Neural crest cell (in vitro differentiated cells): Measurements from ENCODE around the gene TBC1D24. TPM values are rescaled to one million over a fixed set of nuclear protein-coding genes. Genes with fewer than 3 reads are reported as not detected.
"Not testable (repeated sequence)": the region's sequence is repeated elsewhere in the genome, so short reads cannot be mapped to it uniquely, and the experiment has no call there.

Experiments used
- DNase-seq: peaks from one replicate; pipeline ENCODE4 v3.0.0; 2021; ENCODE audit warnings: low read depth, mixed read lengths, low spot score
- H3K27ac Mint-ChIP-seq: one replicate; pipeline ENCODE4 v1.8.0; 2021; ENCODE audit warnings: mild to moderate bottlenecking, mixed read lengths; ENCODE audit not compliant: unreplicated experiment
- H3K27me3 Mint-ChIP-seq: 2 replicates; pipeline ENCODE4 v1.8.0; 2021; ENCODE audit warnings: low read depth, mild to moderate bottlenecking, mixed read lengths
- H3K36me3 Mint-ChIP-seq: 2 replicates; pipeline ENCODE4 v1.8.0; 2021; ENCODE audit warnings: low read depth, mild to moderate bottlenecking, mixed read lengths
- H3K4me1 Mint-ChIP-seq: 2 replicates; pipeline ENCODE4 v1.8.0; 2021; ENCODE audit warnings: mixed read lengths
- H3K4me3 Mint-ChIP-seq: one replicate; pipeline ENCODE4 v1.8.0; 2021; ENCODE audit warnings: mild to moderate bottlenecking, mixed read lengths
- H3K9me3 Mint-ChIP-seq: 2 replicates; pipeline ENCODE4 v1.8.0; 2021; ENCODE audit warnings: mixed read lengths
- total RNA-seq: library from RNA; stranded (reverse); gene quantifications from 2 replicates; pipeline ENCODE4 v1.2.1, GENCODE V29; 2021
- TF ChIP-seq, protein P1 (sequence below): fragments of 200-600 bp; sonication (generic); conservative IDR thresholded peaks from 2 replicates; pipeline ENCODE4 v1.5.0; 2021; ENCODE audit warnings: antibody characterized with exemption, mild to moderate bottlenecking

The TBC1D24 gene
- total RNA-seq, 1 donor from 2014 or later, result 30.0 TPM

DNA sequence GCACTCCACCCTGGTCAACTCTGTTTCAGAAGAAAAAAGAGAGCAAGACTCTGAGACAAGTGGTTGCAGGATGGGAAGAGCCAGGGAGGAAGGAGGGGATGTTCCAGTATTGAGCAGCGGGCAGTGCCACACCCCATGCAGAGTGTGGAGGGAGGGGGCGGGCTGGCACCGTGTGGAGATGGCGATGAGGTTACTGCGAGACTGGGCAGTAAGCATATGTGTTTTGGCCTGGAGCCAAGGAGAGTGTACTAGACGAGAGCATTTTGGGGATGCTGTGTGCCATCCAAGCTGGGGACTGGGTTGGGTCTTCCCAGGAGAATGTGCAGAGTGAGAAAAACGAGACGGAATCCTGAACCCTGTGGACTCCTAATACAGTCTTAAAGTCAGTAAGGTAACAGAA, 3.4 kb downstream of the TBC1D24 start:
- TF ChIP-seq, protein P1, sequence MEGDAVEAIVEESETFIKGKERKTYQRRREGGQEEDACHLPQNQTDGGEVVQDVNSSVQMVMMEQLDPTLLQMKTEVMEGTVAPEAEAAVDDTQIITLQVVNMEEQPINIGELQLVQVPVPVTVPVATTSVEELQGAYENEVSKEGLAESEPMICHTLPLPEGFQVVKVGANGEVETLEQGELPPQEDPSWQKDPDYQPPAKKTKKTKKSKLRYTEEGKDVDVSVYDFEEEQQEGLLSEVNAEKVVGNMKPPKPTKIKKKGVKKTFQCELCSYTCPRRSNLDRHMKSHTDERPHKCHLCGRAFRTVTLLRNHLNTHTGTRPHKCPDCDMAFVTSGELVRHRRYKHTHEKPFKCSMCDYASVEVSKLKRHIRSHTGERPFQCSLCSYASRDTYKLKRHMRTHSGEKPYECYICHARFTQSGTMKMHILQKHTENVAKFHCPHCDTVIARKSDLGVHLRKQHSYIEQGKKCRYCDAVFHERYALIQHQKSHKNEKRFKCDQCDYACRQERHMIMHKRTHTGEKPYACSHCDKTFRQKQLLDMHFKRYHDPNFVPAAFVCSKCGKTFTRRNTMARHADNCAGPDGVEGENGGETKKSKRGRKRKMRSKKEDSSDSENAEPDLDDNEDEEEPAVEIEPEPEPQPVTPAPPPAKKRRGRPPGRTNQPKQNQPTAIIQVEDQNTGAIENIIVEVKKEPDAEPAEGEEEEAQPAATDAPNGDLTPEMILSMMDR, result no peak
- H3K9me3 Mint-ChIP-seq, result no peaks in the 10 kb centered on the region
- H3K4me3 Mint-ChIP-seq, result no peak overlapping the region
- H3K27ac Mint-ChIP-seq, result no peak overlapping the region
- no peaks in the 10 kb centered on the region for H3K36me3 Mint-ChIP-seq
- peaks cover 10% of the 10 kb centered on the region for H3K27me3 Mint-ChIP-seq
- DNase-seq, result no peak
- H3K4me1 Mint-ChIP-seq, result peaks cover 18% of the 10 kb centered on the region

DNA sequence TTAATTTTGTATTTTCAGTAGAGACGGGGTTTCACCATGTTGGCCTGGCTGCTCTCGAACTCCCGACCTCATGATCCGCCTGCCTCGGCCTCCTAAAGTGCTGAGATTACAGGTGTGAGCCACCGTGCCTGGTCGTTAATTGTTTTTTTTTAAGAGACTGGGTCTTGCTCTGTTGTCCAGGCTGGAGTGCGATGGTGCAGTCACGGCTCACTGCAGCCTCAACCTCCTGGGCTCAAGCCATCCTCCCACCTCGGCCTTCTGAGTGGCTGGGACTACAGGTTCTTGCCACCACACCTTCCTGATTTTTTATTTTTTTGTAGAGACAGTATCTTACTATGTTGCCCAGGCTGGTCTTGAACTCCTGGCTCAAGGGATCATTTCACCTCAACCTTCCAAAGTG, 5.1 kb downstream of the TBC1D24 start:
- H3K27me3 Mint-ChIP-seq, H3K36me3 Mint-ChIP-seq, H3K9me3 Mint-ChIP-seq, H3K27ac Mint-ChIP-seq, DNase-seq: not testable (repeated sequence)
- peaks cover 25% of the 10 kb centered on the region for H3K4me1 Mint-ChIP-seq
- peak overlapping the region; percentile 44 for H3K4me3 Mint-ChIP-seq

DNA sequence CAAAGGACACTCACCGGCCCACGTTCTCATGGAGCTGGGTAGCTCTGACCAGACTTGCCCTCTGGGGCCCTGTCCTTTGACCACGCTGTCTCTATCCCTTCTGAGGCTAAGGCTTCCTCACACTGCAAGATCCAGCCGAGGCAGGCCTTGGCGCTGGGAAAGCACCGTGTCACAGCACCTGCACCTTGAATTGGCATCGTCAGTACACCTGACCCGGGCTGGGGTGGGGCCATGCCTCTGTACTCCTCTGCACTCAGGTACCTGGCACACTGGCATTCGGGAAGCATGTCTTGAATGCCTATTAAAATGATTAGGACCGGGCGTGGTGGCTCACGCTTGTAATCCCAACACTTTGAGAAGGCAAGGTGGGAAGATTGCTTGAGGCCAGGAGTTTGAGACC, 6.0 kb downstream of the TBC1D24 start:
- Mint-ChIP-seq H3K4me1 (peaks cover 29% of the 10 kb centered on the region), H3K4me3 (peak overlapping the region; percentile 23), H3K9me3 (no peaks in the 10 kb centered on the region)

DNA sequence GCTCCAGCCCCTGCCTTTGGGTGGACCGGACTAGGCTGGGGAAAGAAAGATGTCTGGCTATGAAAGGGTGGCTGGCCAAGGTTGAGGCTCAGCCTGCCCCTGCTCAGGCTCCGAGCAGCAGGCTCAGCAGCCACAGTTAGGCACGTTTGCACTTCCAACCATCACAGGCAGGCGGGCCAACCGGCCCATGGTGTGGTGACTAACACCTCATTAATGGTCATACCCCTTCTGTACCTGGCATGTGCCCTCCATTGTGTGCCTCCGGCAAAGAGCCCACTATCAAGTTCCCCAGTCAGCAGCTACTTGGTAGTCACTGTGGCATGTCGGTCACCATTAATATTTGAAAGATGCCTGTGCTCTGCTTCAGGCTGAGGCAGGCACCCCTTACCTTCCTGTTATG, 6.7 kb downstream of the TBC1D24 start:
- Mint-ChIP-seq H3K9me3 (no peaks in the 10 kb centered on the region), H3K27ac (no peak overlapping the region), H3K27me3 (peaks cover 2% of the 10 kb centered on the region), H3K36me3 (no peaks in the 10 kb centered on the region), H3K4me1 (peaks cover 25% of the 10 kb centered on the region), H3K4me3 (no peak overlapping the region)
- DNase-seq, result no peak
- TF ChIP-seq, protein P1, result no peak

More for the DNA sequence above, 6.0 kb downstream of the TBC1D24 start:
- no peak for DNase-seq
- Mint-ChIP-seq H3K27ac (no peak overlapping the region), H3K27me3 (peaks cover 8% of the 10 kb centered on the region), H3K36me3 (no peaks in the 10 kb centered on the region)
- TF ChIP-seq, protein P1, result no peak

DNA sequence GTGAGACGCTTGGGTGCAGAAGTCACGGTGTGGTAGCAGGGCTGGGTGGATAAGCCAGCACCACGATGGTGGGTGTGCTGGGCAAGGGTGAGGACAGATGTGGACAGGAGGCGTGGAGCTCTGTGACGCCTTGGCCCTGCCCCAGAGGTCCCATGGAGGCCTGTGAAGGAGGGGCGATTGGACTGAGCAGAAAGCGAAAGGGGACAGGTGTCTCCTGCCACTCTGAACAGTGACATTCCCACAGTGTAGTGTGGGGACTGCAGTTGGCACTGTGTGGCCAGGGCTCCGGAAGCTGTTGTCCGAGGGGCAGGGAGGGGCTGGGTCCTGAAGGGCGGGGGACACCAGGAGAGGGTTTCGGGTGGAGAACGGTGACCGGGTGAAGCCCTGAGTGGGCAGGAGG, 7.3 kb downstream of the TBC1D24 start:
- no peak for DNase-seq
- TF ChIP-seq, protein P1, result no peak
- Mint-ChIP-seq H3K27me3 (no peaks in the 10 kb centered on the region), H3K9me3 (no peaks in the 10 kb centered on the region), H3K4me3 (no peak overlapping the region), H3K27ac (no peak overlapping the region), H3K4me1 (peaks cover 23% of the 10 kb centered on the region), H3K36me3 (no peaks in the 10 kb centered on the region)

DNA sequence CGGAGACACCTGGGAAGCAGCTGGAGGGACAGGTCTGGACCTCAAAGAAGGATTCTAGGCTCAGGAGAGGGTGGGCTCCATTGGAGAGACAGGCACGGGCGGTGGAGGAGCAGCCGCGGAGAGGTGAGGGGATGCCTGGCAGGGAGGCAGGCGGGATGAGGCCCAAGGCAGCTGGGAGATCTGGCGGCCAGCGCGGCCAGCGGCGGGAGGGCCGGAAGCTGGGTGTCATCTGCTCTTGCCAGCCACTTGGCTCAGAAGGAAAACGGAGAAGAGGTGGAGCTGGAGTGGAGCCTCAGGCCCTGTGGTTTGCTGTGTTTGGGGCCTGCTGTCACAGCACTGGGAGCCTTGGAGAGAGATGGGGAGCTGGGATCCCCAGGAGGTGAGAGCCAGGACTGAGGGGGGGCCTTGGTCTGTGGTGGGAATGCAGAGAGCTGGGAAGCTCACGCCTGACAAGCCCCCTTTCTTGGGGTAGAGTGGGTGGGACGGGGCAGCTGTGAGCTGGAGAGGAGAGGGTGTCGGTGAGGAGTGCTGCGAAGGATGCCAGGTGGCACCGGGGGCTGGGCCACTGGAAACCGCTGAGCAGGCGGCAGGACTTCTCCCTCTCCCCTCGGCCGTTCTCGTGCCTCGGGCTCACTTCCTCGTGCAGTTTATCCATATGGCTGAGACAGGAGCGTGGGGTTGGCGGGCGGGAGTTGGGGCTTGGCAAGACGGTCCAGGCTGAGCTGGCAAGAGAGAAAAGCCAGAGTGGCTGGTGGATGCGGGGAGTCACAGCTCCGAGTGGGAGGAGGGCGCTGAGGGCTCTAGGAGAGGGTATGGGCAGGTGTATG, 8.0 kb downstream of the TBC1D24 start:
- Mint-ChIP-seq H3K4me1 (peaks cover 23% of the 10 kb centered on the region), H3K27me3 (no peaks in the 10 kb centered on the region), H3K36me3 (no peaks in the 10 kb centered on the region), H3K4me3 (no peak overlapping the region), H3K9me3 (no peaks in the 10 kb centered on the region), H3K27ac (no peak overlapping the region)
- TF ChIP-seq, protein P1, result no peak
- no peak for DNase-seq
